Measurements from ENCODE around the gene KCTD16.

DNA sequence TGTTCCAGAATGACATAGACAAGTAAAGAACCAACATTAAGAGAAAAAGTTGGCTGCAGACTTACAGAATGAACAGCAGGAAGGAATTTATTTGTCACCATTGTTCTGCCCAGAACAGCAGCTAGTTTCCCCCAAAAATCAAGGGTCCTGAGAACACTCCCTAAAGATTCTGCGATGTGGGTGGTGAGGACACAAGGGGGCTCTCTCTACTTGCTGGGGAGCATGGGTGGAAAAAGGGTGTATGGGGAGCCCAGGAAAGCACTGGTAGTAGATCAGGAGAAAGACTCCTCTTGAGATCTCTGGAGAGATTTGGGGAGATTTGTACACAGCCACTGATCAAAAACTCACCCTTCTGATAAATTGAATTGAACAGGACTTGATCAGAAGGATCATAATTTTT is 316.5 kb downstream of the KCTD16 start:
- TF ChIP-seq, protein P1, sequence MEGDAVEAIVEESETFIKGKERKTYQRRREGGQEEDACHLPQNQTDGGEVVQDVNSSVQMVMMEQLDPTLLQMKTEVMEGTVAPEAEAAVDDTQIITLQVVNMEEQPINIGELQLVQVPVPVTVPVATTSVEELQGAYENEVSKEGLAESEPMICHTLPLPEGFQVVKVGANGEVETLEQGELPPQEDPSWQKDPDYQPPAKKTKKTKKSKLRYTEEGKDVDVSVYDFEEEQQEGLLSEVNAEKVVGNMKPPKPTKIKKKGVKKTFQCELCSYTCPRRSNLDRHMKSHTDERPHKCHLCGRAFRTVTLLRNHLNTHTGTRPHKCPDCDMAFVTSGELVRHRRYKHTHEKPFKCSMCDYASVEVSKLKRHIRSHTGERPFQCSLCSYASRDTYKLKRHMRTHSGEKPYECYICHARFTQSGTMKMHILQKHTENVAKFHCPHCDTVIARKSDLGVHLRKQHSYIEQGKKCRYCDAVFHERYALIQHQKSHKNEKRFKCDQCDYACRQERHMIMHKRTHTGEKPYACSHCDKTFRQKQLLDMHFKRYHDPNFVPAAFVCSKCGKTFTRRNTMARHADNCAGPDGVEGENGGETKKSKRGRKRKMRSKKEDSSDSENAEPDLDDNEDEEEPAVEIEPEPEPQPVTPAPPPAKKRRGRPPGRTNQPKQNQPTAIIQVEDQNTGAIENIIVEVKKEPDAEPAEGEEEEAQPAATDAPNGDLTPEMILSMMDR (conservative IDR thresholded peaks at IDR 0.05; ENCODE audit: low read length), result peak; percentile 27; the same call in 1 of the 2 replicates
- no peak for TF ChIP-seq EZH2phosphoT487 (IDR thresholded peaks at IDR 0.05; ENCODE audit: borderline replicate concordance)

All from Loucy (cell line).